NCI-H460 (cell line): Measurements from ENCODE around the gene KLRG1. TPM values are rescaled to one million over a fixed set of nuclear protein-coding genes. Genes with fewer than 3 reads are reported as not detected.

Experiments used
- DNase-seq: peaks from one replicate; pipeline ENCODE4 v3.0.0-alpha.2; 2016; ENCODE audit warnings: low read depth; ENCODE audit errors: extremely low read depth
- total RNA-seq: library from RNA; depleted of rRNA; stranded (reverse); fragments of >200 nt; shearing (Covaris generic); gene quantifications from 2 replicates; pipeline ENCODE4 v1.2.3, GENCODE V29; 2014

Gene KLRG1
- total RNA-seq, 1 experiment from 2014 or later: 0.67 TPM

DNA sequence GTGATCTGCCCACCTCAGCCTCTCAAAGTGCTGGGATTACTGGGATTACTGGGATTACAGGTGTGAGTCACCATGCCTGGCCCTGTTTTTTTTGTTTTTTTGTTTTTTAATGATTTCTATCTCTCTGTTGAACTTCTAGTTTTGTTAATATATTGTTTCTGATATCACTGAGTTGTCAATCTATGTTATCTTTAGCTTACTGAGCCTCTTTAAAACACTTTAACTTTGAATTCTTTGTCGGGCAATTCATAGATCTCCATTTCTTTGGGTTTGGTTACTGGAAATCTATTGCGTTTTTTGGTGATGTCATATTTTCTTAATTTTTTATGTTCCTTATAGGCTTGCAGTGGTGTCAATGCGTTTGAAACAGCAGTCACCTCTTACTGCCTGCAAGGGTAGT is 9.2 kb upstream of the KLRG1 start:
- no peak for DNase-seq

DNA sequence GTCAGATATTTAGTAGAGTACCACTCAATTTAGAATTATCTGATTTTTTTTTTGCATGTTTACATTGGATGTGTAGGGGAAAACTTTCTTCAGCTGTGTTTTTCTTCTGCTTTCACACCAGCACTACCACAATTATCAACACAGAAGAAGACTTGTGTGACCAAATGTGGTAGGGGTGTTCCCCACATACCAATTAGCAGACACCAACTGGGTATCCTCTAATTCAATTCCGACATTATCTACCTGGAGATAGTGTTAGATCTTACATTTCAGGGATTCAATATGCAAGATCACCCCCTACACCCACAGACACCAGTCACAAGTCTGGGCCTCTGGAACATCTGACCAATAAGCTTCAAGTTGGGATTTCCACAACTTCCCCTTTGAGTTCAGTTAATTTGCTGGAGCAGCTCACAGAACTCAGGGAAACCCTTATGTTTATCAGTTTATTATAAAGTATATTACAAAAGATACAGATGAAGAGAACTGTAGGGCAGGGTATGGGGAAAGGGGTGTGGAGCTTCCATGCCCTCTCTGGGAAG is 4.1 kb upstream of the KLRG1 start:
- DNase-seq: no peak

- DNase-seq: no peak
Observed at GRCh38 chr12:8987163-8987562, 2.2 kb upstream of the KLRG1 start.

DNA sequence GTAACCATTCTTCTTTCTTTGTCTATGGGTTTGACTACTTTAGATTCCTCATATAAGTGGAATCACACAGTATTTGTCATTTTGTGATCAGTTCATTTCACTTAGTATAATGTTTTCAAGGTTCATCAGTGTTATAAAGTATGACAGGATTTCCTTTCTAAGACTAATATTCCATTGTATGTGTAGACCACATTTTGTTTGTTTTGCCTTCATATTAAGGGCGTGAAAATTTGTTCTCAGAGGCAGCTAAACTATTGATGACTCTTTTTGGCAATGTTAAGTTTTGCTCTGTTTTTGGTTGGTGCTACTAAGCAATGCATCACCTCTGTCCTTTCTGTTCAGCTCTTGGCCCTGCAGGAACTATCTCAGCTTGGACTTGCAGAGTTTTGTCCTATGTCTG is 1.7 kb upstream of the KLRG1 start:
- no peak for DNase-seq

GRCh38 chr12:8991371-8992345 is 2.3 kb downstream of the KLRG1 start:
- DNase-seq: no peak

GRCh38 chr12:8993827-8994226 is 4.5 kb downstream of the KLRG1 start:
- no peak for DNase-seq

DNA sequence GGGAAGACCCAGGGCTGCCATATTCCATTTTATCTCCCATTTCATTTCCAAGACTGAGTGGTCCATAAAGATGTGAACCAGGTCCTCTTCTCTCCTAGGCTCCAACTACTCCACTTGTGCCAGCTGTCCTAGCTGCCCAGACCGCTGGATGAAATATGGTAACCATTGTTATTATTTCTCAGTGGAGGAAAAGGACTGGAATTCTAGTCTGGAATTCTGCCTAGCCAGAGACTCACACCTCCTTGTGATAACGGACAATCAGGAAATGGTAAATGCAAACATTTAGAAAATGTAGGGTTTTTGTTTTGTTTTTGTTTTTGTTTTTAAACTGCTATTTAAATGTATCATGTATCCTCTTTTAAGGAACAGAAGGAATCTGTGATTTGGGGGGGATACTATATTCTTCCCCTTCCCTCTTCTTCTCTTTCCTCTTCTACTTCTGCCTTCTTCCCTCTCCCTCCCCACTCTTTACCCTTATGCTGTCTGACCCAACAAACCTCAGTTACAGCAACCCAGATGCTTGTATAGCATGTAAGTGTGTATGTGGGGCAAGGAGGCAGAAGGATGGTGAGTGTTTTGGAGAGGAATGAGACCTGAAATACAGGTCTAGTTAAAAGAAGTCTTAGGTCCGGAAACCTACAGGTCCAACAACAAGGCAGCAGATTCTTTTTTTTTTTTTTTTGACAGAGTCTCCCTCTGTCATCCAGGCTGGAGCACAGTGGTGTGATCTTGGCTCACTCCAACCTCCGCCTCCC is 5.9 kb downstream of the KLRG1 start:
- DNase-seq: no peak

- no peak for DNase-seq
Observed at GRCh38 chr12:8996682-8997405, 7.5 kb downstream of the KLRG1 start.

GRCh38 chr12:9001233-9001632 is 11.9 kb downstream of the KLRG1 start:
- no peak for DNase-seq

- DNase-seq: no peak
Observed at GRCh38 chr12:9002335-9002734, 13.0 kb downstream of the KLRG1 start.

- no peak for DNase-seq
Observed at GRCh38 chr12:9022592-9022991, 33.2 kb downstream of the KLRG1 start.

DNA sequence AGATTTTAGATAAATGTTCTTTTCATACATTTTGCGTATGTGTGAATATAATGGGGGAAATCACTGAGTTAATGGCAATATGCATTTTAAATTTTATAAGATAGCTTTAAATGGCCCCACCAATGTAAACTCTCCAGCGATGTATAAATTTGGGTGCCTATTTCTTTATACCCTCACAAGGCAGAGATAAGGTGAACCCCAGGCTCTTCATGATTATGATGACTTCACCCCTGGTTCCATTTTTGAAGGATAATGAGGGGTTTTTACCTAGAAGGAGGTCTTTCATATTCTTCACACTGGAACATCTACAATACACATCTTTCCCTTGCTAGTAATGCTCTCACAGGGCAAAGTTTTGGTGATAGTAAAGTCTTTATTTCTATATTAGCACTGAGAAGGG is 35.2 kb downstream of the KLRG1 start:
- DNase-seq: no peak

DNA sequence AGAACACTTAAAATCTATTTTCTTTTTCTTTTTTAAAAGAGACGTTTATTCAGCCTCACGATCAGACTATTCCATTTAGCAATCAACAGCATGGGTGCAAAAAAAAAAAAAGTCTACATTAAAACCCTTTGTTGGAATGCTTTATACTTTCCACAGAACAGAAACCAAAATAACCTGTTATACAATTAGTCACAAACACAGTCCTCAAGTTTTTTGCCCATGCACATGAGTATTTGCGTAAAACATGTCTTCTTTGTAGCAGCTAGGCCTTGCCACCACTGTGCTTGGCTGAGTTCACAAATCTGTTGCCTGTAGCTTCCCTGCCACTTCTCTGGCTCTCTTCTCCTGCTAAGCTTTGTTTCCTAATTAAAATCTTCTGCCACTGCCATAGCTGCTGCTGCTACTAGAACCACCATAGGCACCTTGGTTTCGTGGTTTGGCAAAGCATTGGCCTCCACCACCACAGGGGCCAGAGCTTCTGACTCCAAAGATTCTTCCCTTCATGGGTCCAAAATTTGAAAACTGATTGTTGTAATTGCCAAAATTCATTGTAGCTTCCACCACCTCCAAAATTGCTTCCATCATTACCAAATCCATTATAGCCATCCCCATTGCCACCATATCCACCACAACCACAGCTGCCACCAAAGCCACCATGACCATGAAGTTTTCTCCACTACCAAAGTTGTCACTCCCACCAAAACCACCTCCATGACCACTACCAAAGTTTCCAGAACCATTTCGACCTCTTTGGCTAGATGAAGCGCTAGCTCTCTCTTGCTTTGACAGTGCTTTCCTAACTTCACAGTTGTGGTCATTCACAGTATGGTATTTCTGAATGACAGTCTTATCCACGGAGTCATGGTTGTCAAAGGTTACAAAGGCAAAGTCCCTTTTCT is 38.1 kb downstream of the KLRG1 start:
- no peak for DNase-seq

GRCh38 chr12:9030776-9031175 is 41.4 kb downstream of the KLRG1 start:
- DNase-seq: no peak

GRCh38 chr12:9032202-9032964 is 43.0 kb downstream of the KLRG1 start:
- DNase-seq: no peak

- DNase-seq: no peak
Observed at GRCh38 chr12:9033265-9033887, 44.0 kb downstream of the KLRG1 start.

DNA sequence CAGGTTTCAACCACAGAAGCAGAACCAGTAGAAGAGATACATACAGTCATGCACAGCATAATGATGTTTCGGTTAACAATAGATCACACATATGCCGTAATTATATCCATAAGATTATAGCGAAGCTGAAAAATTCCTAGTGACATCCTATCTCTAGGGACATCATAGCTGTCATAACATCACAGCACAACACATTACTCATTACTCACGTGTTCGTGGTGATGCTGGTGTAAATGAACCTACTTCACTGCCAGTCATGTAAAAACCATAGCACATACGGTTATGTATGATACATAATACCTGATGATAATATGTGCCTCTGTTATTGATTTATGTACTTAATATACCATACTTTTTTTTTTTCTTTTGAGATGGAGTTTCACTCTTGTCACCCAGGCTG is 44.7 kb downstream of the KLRG1 start:
- no peak for DNase-seq

- DNase-seq: no peak
Observed at GRCh38 chr12:9036227-9036626, 46.9 kb downstream of the KLRG1 start.

GRCh38 chr12:9037431-9037830 is 48.1 kb downstream of the KLRG1 start:
- no peak for DNase-seq
